IMR-90 (cell line): ENCODE measurements around the gene RIMS1. TPM values are rescaled to one million over a fixed set of nuclear protein-coding genes. Genes with fewer than 3 reads are reported as not detected.

Experiments used
- ATAC-seq: fragments of 200-7000 bp; cut with Tn5 transposase; 2 replicates; pipeline ENCODE4 v1.9.1; 2020; ENCODE audit warnings: low read depth, mild to moderate bottlenecking, moderate library complexity
- BruUV-seq: library from RNA; stranded (reverse); fragments of 400-500 nt; replicated peaks from 2 replicates; lab custom pipeline; 2021; lab: Mats Ljungman, UMichigan
- CTCF ChIA-PET: fragments of 300-600 bp; formaldehyde crosslinking; extraction: SDS; loops from one replicate; lab custom pipeline; 2021; ENCODE audit warnings: antibody characterized with exemption; lab: Yijun Ruan, JAX
- POLR2A ChIA-PET: fragments of 300-600 bp; sonication (Branson Sonifier 250); formaldehyde crosslinking; loops from one replicate; lab custom pipeline; 2022; ENCODE audit warnings: antibody characterized with exemption; ENCODE audit not compliant: unreplicated experiment; lab: Charles Lee
- DNase-seq: peaks from one replicate; pipeline ENCODE4 v3.0.0; 2013
- H2AFZ ChIP-seq: replicated peaks from 2 replicates; pipeline ENCODE3; 2013; ENCODE audit warnings: low read length, mild to moderate bottlenecking; ENCODE audit not compliant: poor library complexity
- H2AK5ac ChIP-seq: 2 replicates; pipeline ENCODE4 v1.6.1; 2013; ENCODE audit warnings: low read depth, low read length, inconsistent platforms
- H2AK9ac ChIP-seq: replicated peaks from 2 replicates; pipeline ENCODE3; 2013; ENCODE audit warnings: mild to moderate bottlenecking, low read depth, low read length, moderate library complexity; ENCODE audit not compliant: poor library complexity
- H2BK120ac ChIP-seq: 2 replicates; pipeline ENCODE4 v1.6.1; 2013; ENCODE audit warnings: low read depth, low read length, inconsistent platforms
- H2BK15ac ChIP-seq: 3 replicates; pipeline ENCODE4 v1.6.1; 2013; ENCODE audit warnings: low read depth, low read length, inconsistent platforms
- H2BK20ac ChIP-seq: 2 replicates; pipeline ENCODE4 v1.6.1; 2013; ENCODE audit warnings: low read depth, mild to moderate bottlenecking, inconsistent platforms, low read length, moderate library complexity
- H2BK5ac ChIP-seq: 2 replicates; pipeline ENCODE4 v1.6.1; 2013; ENCODE audit warnings: mild to moderate bottlenecking, low read depth, low read length, inconsistent platforms; ENCODE audit not compliant: poor library complexity, severe bottlenecking
- H3K14ac ChIP-seq: replicated peaks from 2 replicates; pipeline ENCODE4 v1.6.1; 2013; ENCODE audit warnings: low read depth, low read length, inconsistent platforms
- H3K18ac ChIP-seq: 2 replicates; pipeline ENCODE4 v1.6.1; 2013; ENCODE audit warnings: low read depth, low read length, control low read depth
- H3K23ac ChIP-seq: 2 replicates; pipeline ENCODE4 v1.6.1; 2013; ENCODE audit warnings: low read depth, low read length, inconsistent platforms
- H3K27ac ChIP-seq: 2 replicates; pipeline ENCODE4 v1.5.1; 2013; ENCODE audit warnings: mild to moderate bottlenecking, control low read depth, low read length; ENCODE audit not compliant: insufficient read depth
- H3K27me3 ChIP-seq: 2 replicates; pipeline ENCODE4 v1.6.1; 2013; ENCODE audit warnings: low read length; ENCODE audit not compliant: control insufficient read depth, insufficient read depth
- H3K36me3 ChIP-seq: 2 replicates; pipeline ENCODE4 v1.6.1; 2013; ENCODE audit warnings: low read length, mixed read lengths; ENCODE audit not compliant: control insufficient read depth, insufficient read depth
- H3K4ac ChIP-seq: 2 replicates; pipeline ENCODE4 v1.6.1; 2013; ENCODE audit warnings: low read depth, low read length, inconsistent platforms
- H3K4me1 ChIP-seq: 2 replicates; pipeline ENCODE4 v1.6.1; 2013; ENCODE audit warnings: low read length, mixed read lengths; ENCODE audit not compliant: control insufficient read depth, insufficient read depth
- H3K4me2 ChIP-seq: 2 replicates; pipeline ENCODE4 v1.6.1; 2013; ENCODE audit warnings: low read depth, mild to moderate bottlenecking, control low read depth, low read length, moderate library complexity
- H3K4me3 ChIP-seq: 2 replicates; pipeline ENCODE4 v1.5.1; 2013; ENCODE audit warnings: low read depth, mild to moderate bottlenecking, control low read depth, low read length, moderate library complexity; ENCODE audit not compliant: insufficient read depth
- H3K56ac ChIP-seq: 2 replicates; pipeline ENCODE4 v1.6.1; 2013; ENCODE audit warnings: low read length, inconsistent platforms; ENCODE audit not compliant: insufficient read depth; ENCODE audit errors: extremely low read depth
- H3K79me1 ChIP-seq, 2 experiments: 2 replicates each; pipeline ENCODE4 v1.6.1; 2013; ENCODE audit warnings: low read length in 2 of 2, inconsistent platforms in 1 of 2, low read depth in 1 of 2
- H3K9ac ChIP-seq: 2 replicates; pipeline ENCODE4 v1.6.1; 2013; ENCODE audit warnings: low read depth, low read length, control low read depth
- H3K9me1 ChIP-seq: 2 replicates; pipeline ENCODE4 v1.6.1; 2013; ENCODE audit warnings: low read length, inconsistent platforms; ENCODE audit not compliant: insufficient read depth
- H3K9me3 ChIP-seq: 2 replicates; pipeline ENCODE4 v1.6.1; 2013; ENCODE audit warnings: low read length; ENCODE audit not compliant: control insufficient read depth, insufficient read depth
- H4K20me1 ChIP-seq: 2 replicates; pipeline ENCODE4 v1.6.1; 2013; ENCODE audit warnings: low read length, inconsistent platforms; ENCODE audit not compliant: insufficient read depth
- H4K5ac ChIP-seq: 2 replicates; pipeline ENCODE4 v1.6.1; 2013; ENCODE audit warnings: mild to moderate bottlenecking, low read depth, low read length, control low read depth
- H4K8ac ChIP-seq, 2 experiments: 2 replicates each; pipeline ENCODE4 v1.6.1; 2013; ENCODE audit warnings: low read depth in 2 of 2, low read length in 2 of 2, control low read depth in 1 of 2, inconsistent platforms in 1 of 2
- H4K91ac ChIP-seq: 2 replicates; pipeline ENCODE4 v1.6.1; 2013; ENCODE audit warnings: low read depth, low read length, inconsistent platforms; ENCODE audit not compliant: insufficient read depth
- MAFK ChIP-seq: IDR thresholded peaks from 2 replicates; pipeline ENCODE4 v1.6.1; 2012; ENCODE audit warnings: low read depth, low read length, improper control_type of control experiment
- NFE2L2 ChIP-seq: fragments of 150-350 bp; IDR thresholded peaks from 2 replicates; pipeline ENCODE4 v1.6.1; 2016; ENCODE audit warnings: low read depth, mild to moderate bottlenecking, low read length
- POLR2A ChIP-seq: IDR thresholded peaks from 2 replicates; pipeline ENCODE4 v1.6.1; 2012; ENCODE audit warnings: mild to moderate bottlenecking, low read depth, low read length
- RFX5 ChIP-seq: IDR thresholded peaks from 2 replicates; pipeline ENCODE4 v1.8.0; 2012; ENCODE audit warnings: low read depth, mild to moderate bottlenecking, low read length, moderate library complexity
- WGBS, 2 experiments: methylation state at CpG; one replicate each; pipeline versions ENCODE4 v1.1.5 to v1.1.7; 2013; ENCODE audit warnings: missing lambda C conversion rate in 2 of 2; ENCODE audit not compliant: insufficient read length in 1 of 2; ENCODE audit errors: extremely low coverage in 2 of 2; 5-methylcytosine and 5-hydroxymethylcytosine counted together
- dilution Hi-C: fragments of 300-500 bp; cut with HindIII; formaldehyde crosslinking; loops from one replicate; pipeline ENCODE4 v1.14.3; 2018; ENCODE audit warnings: low sequenced_read_pairs; ENCODE audit not compliant: unreplicated experiment
- in situ Hi-C: fragments of 300-500 bp; cut with MboI; formaldehyde crosslinking; loops from 3 replicates; pipeline ENCODE4 v1.14.3; 2019; ENCODE audit warnings: low sequenced_read_pairs, inconsistent platforms, mixed read lengths
- intact Hi-C: fragments of 100-400 bp; cut with micrococcal nuclease; formaldehyde crosslinking; loops from 2 replicates; pipeline ENCODE4 v1.10.0; 2022
- polyA plus RNA-seq, 3 experiments: library from polyadenylated mRNA; depleted of rRNA; stranded (reverse); fragments of >200 nt; gene quantifications; 2 replicates each; pipeline ENCODE4 v1.2.3, GENCODE V29; 2012; ENCODE audit warnings: low replicate concordance in 1 of 3
- total RNA-seq: library from RNA; depleted of rRNA; stranded (reverse); fragments of >200 nt; gene quantifications from 2 replicates; pipeline ENCODE4 v1.2.3, GENCODE V29; 2012
- TF ChIP-seq, protein P1 (sequence below): conservative IDR thresholded peaks from 2 replicates; pipeline ENCODE4 v1.5.1; 2012; ENCODE audit warnings: mild to moderate bottlenecking, low read depth, low read length, improper control_type of control experiment
- TF ChIP-seq, protein P2 (sequence below): fragments of 150-350 bp; IDR thresholded peaks from 2 replicates; pipeline ENCODE4 v1.6.1; 2016; ENCODE audit warnings: low read depth, mild to moderate bottlenecking, low read length, moderate library complexity, borderline replicate concordance

RIMS1 gene
- total and polyA plus RNA-seq, 2 of the 4 experiments (the other 2 are of a cell fraction), result 0.44 to 3.8 TPM

DNA sequence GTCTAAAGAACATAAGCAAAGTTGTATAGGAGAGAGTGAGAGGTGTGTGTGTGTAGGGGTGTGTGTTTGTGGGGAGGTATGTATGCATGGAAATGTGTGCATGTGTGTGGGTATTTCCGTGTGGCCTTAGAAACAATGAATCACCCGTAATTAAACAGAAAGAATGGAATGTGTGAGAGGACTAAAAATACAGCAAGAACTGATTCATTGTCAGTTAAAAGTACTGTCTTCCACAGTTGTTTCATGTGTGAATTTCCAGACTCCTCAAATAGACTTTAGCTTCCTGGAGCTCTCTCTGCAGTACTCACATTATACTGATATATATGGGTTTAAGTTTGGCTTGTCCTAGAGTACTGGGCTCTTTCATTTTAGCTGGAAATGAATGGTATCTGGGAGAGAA is 145.7 kb downstream of the RIMS1 start:
- Histone ChIP-seq H3K9me3 (no peaks in the 10 kb centered on the region), H2AK5ac (no peak overlapping the region), H3K14ac (no peak overlapping the region; the same call in 1 of the 2 replicates), H2BK120ac (no peak overlapping the region), H3K4me3 (no peak overlapping the region), H3K9me1 (no peaks in the 10 kb centered on the region), H3K79me1 (no peaks in the 10 kb centered on the region), H3K4ac (no peak overlapping the region), H2BK15ac (no peak overlapping the region), H4K8ac (no peak overlapping the region), H3K36me3 (no peaks in the 10 kb centered on the region), H4K5ac (no peak overlapping the region), H4K91ac (no peak overlapping the region), H3K4me2 (peak overlapping the region; percentile 27; the same call in 1 of the 2 replicates), H3K9ac (no peak overlapping the region), H2BK20ac (no peak overlapping the region), H3K4me1 (no peaks in the 10 kb centered on the region), H4K20me1 (no peaks in the 10 kb centered on the region), H3K27me3 (no peaks in the 10 kb centered on the region), H3K23ac (no peak overlapping the region), H3K27ac (no peak overlapping the region), H3K56ac (no peak overlapping the region), H3K18ac (no peak overlapping the region), H2AFZ (no peak overlapping the region), H2BK5ac (no peak overlapping the region), H2AK9ac (no peak overlapping the region)
- DNase-seq (no peak), ATAC-seq (no peak)
- 40% methylated on average over 1 of the region's 2 CpGs; no CpG with 5 or more reads in 1 of the 2 experiments for WGBS, 2 experiments
- BruUV-seq, result no TSS peak
- in situ Hi-C loops, result no loop called here
- TF ChIP-seq, protein P1, sequence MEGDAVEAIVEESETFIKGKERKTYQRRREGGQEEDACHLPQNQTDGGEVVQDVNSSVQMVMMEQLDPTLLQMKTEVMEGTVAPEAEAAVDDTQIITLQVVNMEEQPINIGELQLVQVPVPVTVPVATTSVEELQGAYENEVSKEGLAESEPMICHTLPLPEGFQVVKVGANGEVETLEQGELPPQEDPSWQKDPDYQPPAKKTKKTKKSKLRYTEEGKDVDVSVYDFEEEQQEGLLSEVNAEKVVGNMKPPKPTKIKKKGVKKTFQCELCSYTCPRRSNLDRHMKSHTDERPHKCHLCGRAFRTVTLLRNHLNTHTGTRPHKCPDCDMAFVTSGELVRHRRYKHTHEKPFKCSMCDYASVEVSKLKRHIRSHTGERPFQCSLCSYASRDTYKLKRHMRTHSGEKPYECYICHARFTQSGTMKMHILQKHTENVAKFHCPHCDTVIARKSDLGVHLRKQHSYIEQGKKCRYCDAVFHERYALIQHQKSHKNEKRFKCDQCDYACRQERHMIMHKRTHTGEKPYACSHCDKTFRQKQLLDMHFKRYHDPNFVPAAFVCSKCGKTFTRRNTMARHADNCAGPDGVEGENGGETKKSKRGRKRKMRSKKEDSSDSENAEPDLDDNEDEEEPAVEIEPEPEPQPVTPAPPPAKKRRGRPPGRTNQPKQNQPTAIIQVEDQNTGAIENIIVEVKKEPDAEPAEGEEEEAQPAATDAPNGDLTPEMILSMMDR, result no peak
- TF ChIP-seq, protein P2, sequence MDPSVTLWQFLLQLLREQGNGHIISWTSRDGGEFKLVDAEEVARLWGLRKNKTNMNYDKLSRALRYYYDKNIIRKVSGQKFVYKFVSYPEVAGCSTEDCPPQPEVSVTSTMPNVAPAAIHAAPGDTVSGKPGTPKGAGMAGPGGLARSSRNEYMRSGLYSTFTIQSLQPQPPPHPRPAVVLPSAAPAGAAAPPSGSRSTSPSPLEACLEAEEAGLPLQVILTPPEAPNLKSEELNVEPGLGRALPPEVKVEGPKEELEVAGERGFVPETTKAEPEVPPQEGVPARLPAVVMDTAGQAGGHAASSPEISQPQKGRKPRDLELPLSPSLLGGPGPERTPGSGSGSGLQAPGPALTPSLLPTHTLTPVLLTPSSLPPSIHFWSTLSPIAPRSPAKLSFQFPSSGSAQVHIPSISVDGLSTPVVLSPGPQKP, result no peak
- TF ChIP-seq RFX5, result no peak
- TF ChIP-seq MAFK, result no peak
- TF ChIP-seq NFE2L2, result no peak
- TF ChIP-seq POLR2A, result no peak
- ChIA-PET CTCF (no interaction called here), POLR2A (no interaction called here)
- intact Hi-C loops, result no loop called here
- dilution Hi-C loops, result no loop called here
